GM12874 (cell line): ENCODE data around the gene RRAGD.

Experiments
- TF ChIP-seq, protein P1 (sequence below): IDR thresholded peaks from 2 replicates; pipeline ENCODE4 v1.5.1; 2011; ENCODE audit warnings: low read depth, mild to moderate bottlenecking, control low read depth, low read length, moderate library complexity; ENCODE audit not compliant: insufficient read depth

RRAGD gene

DNA sequence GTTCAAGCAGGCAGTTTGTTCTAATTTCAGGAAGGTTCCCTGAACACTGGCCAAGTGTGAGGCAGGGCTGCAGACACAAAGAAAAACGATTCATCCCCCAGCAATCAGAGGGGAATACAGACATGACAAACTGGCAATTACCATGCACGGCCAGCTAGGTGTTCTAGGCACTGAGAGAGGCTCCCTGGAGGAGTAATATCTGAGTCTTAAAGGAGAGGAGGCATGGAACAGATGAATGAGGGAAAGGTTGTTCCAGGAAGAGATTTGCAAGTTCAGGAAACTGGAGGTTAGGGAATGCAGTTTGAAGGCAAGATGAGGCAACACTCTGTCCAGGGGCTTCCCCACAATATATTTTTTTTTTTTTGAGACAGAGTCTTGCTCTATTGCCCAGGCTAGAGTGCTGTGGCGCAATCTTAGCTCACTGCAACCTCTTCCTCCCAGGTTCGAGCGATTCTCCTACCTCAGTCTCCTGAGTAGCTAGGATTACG, 11.1 kb downstream of the RRAGD start:
- TF ChIP-seq, protein P1, sequence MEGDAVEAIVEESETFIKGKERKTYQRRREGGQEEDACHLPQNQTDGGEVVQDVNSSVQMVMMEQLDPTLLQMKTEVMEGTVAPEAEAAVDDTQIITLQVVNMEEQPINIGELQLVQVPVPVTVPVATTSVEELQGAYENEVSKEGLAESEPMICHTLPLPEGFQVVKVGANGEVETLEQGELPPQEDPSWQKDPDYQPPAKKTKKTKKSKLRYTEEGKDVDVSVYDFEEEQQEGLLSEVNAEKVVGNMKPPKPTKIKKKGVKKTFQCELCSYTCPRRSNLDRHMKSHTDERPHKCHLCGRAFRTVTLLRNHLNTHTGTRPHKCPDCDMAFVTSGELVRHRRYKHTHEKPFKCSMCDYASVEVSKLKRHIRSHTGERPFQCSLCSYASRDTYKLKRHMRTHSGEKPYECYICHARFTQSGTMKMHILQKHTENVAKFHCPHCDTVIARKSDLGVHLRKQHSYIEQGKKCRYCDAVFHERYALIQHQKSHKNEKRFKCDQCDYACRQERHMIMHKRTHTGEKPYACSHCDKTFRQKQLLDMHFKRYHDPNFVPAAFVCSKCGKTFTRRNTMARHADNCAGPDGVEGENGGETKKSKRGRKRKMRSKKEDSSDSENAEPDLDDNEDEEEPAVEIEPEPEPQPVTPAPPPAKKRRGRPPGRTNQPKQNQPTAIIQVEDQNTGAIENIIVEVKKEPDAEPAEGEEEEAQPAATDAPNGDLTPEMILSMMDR, result no peak

DNA sequence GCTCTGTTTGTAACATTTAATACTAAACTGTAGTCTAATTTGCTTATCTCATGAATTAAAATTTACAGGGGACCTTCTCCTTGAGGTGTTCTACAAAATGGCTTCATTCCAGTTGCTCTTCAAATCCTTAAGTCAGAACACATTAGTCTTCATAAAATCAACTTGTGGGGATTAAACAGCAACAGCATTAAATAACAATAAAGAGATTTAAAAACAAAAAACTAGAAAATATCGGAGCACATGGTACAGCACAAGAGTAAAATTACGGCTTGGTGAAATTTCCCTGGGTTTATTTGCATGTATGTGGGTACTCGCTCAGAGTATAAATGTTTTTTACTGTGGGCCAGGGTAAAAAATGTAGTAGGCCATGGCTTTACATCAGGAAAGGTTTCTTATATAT, 12.0 kb downstream of the RRAGD start:
- TF ChIP-seq, protein P1, result no peak

DNA sequence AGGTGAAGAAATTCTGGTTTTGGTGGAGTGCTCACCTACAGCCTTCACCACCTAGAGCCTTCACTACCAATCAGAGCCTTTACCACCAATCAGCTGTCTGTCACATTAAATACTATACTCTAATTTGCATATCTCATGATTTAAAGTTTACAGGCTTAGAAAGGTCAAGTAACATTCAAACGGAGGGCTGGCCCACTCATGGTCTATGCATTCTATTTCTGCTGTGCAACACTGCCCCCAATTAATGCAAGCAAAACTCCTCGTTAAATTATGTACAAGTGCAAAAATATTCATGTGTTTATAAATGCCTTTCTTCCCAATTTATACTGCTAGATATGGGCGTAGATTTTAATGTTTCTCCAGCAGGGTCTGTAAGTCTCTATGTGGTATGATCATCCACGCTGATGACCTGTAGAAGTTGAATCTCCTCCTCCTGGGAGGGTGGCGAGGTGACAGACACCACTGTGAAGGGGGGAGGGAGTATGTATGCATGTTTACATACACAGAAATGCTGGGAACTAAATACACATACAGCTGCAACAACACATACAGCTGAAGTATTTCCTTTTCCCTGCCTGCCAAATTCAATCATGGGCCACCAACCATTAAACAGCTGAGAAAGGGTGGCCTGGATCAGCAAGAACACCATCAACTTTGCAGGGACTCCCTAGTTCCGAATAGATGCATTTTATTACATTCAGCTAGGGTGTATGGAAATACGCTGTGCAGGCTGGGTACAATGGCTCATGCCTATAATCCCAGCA, 13.1 kb downstream of the RRAGD start:
- TF ChIP-seq, protein P1, result no peak

DNA sequence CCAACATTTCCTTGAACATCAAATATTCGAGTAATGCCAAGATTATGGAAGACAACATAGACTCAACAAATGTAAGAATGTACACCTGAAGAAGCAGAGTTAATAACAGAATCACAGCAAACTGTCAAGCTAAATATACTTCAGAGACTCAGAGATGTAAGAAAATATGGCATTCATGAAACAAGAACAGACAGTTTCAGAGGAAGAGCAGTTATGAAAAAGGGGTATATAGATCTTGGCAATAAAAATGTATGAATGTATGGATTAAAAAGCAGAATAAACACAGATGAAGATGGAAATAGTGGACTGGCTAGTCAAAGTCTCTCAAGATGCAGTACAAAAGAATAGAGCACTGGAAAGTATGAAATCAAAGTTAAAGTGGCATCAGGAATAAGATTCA, 18.4 kb downstream of the RRAGD start:
- TF ChIP-seq, protein P1, result no peak

DNA sequence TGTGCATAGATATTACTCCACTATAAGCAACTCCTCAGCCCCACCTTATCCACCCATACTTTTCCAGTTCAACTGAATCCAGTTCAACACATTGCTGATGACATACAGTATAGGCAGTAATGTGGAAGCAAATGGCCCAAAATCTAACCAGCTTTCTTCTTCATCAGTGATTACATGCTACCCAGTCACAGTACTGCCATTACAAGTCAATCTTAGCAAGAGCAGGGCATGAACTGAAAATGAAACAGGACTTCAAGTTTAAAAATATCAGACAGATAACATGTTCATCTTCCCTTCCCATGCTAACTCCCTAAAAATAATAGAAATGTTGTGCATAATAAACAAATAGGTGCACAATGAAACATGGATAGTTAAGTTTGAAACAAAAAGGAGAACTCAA, 19.2 kb downstream of the RRAGD start:
- TF ChIP-seq, protein P1, result no peak

DNA sequence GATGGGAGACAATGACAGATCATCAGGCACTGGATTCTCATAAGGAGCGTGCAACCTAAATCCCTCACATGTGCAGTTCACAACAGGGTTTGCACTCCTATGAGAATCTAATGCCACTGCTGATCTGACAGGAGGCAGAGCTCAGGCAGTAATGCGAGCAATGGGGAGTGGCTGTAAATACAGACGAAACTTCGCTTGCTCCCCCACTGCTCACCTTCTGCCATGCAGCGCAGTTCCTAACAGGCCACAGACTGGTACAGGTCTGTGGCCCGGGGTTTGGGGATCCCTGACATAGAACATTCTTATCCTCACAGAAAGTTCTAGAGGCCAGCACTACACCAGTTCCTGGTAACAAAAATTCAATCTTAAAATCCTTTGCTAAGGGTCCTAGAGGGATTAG, 23.2 kb downstream of the RRAGD start:
- TF ChIP-seq, protein P1, result no peak

GRCh38 chr6:89387516-89388201, 24.4 kb downstream of the RRAGD start:
- TF ChIP-seq, protein P1, result no peak
